ENCODE measurements around the gene CLASP1.

- TF ChIP-seq, protein P1, sequence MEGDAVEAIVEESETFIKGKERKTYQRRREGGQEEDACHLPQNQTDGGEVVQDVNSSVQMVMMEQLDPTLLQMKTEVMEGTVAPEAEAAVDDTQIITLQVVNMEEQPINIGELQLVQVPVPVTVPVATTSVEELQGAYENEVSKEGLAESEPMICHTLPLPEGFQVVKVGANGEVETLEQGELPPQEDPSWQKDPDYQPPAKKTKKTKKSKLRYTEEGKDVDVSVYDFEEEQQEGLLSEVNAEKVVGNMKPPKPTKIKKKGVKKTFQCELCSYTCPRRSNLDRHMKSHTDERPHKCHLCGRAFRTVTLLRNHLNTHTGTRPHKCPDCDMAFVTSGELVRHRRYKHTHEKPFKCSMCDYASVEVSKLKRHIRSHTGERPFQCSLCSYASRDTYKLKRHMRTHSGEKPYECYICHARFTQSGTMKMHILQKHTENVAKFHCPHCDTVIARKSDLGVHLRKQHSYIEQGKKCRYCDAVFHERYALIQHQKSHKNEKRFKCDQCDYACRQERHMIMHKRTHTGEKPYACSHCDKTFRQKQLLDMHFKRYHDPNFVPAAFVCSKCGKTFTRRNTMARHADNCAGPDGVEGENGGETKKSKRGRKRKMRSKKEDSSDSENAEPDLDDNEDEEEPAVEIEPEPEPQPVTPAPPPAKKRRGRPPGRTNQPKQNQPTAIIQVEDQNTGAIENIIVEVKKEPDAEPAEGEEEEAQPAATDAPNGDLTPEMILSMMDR (IDR thresholded peaks at IDR 0.05): no peak
- TF ChIP-seq EZH2phosphoT487 (IDR thresholded peaks at IDR 0.05) (no peak), EZH2 (IDR thresholded peaks at IDR 0.05) (no peak)
Observed at GRCh38 chr2:121649596-121650314, 493 bp upstream of the CLASP1 start.
